Activated CD4-positive, alpha-beta memory T cell treated with anti-CD3 and anti-CD28 coated beads for 36 hours (primary cell): Measurements from ENCODE around the gene STAT1. TPM values are rescaled to one million over a fixed set of nuclear protein-coding genes. Genes with fewer than 3 reads are reported as not detected.

Experiments used
- CTCF ChIA-PET: fragments of 350-600 bp; sonication (Branson Sonifier 250); formaldehyde crosslinking; loops from one replicate; lab custom pipeline; 2021; ENCODE audit warnings: antibody characterized with exemption, inconsistent platforms; lab: Charles Lee
- POLR2A ChIA-PET: fragments of 350-600 bp; sonication (Branson Sonifier 250); formaldehyde crosslinking; loops from one replicate; lab custom pipeline; 2021; ENCODE audit warnings: antibody characterized with exemption; lab: Charles Lee
- DNase-seq: peaks from one replicate; pipeline ENCODE4 v3.0.0-alpha.2; 2020
- H3K27ac Mint-ChIP-seq: one replicate; pipeline ENCODE4 v1.8.0; 2021; ENCODE audit warnings: mixed read lengths
- H3K27me3 Mint-ChIP-seq: one replicate; pipeline ENCODE4 v1.8.0; 2021; ENCODE audit warnings: mixed read lengths
- H3K36me3 Mint-ChIP-seq: one replicate; pipeline ENCODE4 v1.8.0; 2021; ENCODE audit warnings: mixed read lengths
- H3K4me1 Mint-ChIP-seq: one replicate; pipeline ENCODE4 v1.8.0; 2021; ENCODE audit warnings: low read depth, mixed read lengths
- H3K4me3 Mint-ChIP-seq: one replicate; pipeline ENCODE4 v1.8.0; 2021; ENCODE audit warnings: mild to moderate bottlenecking, mixed read lengths
- H3K9me3 Mint-ChIP-seq: one replicate; pipeline ENCODE4 v1.8.0; 2021; ENCODE audit warnings: mixed read lengths
- intact Hi-C: fragments of 100-400 bp; cut with micrococcal nuclease; formaldehyde crosslinking; loops from one replicate; pipeline ENCODE4 v1.15.1; 2023
- total RNA-seq, 2 experiments: library from RNA; stranded (reverse); gene quantifications; one replicate each; pipeline ENCODE4 v1.2.3, GENCODE V29; 2021

Gene STAT1
- total RNA-seq, 2 experiments from 2014 or later: 309 to 314 TPM

DNA sequence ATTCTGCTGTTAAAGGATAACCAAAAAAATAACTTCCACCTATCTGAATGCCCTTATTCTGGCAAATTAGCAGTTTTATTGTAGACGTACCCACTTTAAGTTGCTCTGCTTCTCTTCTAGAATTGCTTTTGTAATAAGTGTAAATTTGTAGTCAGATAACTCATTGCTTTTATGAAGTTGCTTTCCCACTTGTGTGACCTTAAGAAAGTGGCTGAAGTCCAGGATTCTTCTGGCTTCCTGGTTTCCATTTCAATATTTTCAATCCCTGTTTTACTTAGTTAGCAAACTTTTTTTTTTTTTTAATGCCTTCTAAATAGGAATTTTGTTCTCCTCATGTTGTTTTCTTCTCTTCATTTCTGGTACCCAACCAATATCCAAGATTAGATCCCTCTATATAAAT is 73.5 kb downstream of the STAT1 start:
- no peaks in the 10 kb centered on the region for H3K9me3 Mint-ChIP-seq
- intact Hi-C loops: no loop called here

GRCh38 chr2:190938771-190939335 is 75.1 kb downstream of the STAT1 start:
- intact Hi-C loops: no loop called here
- POLR2A ChIA-PET: no interaction called here

More for the DNA sequence above, 73.5 kb downstream of the STAT1 start:
- DNase-seq: no peak
- ChIA-PET CTCF (no interaction called here), POLR2A (no interaction called here)
- H3K4me1 Mint-ChIP-seq: peaks cover 3% of the 10 kb centered on the region
- H3K27me3 Mint-ChIP-seq: no peaks in the 10 kb centered on the region
- H3K36me3 Mint-ChIP-seq: peaks cover 5% of the 10 kb centered on the region
- H3K4me3 Mint-ChIP-seq: no peak overlapping the region
- H3K27ac Mint-ChIP-seq: no peak overlapping the region

DNA sequence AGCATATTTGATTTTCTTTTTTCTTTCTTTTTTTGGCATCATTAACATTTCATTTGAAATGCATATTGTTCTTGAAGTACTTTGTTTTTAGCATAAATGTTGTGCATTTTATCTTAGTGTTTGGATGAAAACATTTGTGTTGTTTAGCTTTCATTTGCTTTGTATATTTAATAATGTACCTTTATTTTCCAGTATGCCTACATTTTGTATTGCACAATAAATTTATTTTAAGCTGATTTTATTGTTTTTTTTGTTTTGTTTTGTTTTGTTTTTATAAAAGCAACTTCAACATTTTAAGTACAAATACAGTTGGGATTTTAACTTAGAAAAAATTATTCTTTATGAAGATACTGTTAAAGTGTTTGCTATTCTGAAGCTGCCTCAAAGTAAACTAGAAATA is 78.9 kb downstream of the STAT1 start:
- Mint-ChIP-seq H3K27me3 (no peaks in the 10 kb centered on the region), H3K4me1 (peaks cover 12% of the 10 kb centered on the region), H3K4me3 (no peak overlapping the region), H3K36me3 (peaks cover 23% of the 10 kb centered on the region), H3K9me3 (no peaks in the 10 kb centered on the region), H3K27ac (no peak overlapping the region)
- ChIA-PET CTCF (no interaction called here), POLR2A (no interaction called here)
- no peak for DNase-seq
- intact Hi-C loops: no loop called here

More at GRCh38 chr2:190938771-190939335, 75.1 kb downstream of the STAT1 start:
- Mint-ChIP-seq H3K36me3 (peaks cover 7% of the 10 kb centered on the region), H3K4me3 (no peak overlapping the region), H3K27ac (no peak overlapping the region), H3K4me1 (peaks cover 5% of the 10 kb centered on the region), H3K9me3 (no peaks in the 10 kb centered on the region), H3K27me3 (no peaks in the 10 kb centered on the region)
- CTCF ChIA-PET: interaction anchor here (0.6 to 1.0 kb wide), 2 partner anchors 53 to 171 kb away, joined by 3 read pairs; no protein-coding TSS in a partner anchor
- no peak for DNase-seq

- CTCF ChIA-PET: interaction anchor here (1.7 kb wide), 1 partner anchor 14 kb away, joined by 6 read pairs; no protein-coding TSS in a partner anchor
- no peaks in the 10 kb centered on the region for H3K9me3 Mint-ChIP-seq
- peaks cover 28% of the 10 kb centered on the region for H3K36me3 Mint-ChIP-seq
- H3K27me3 Mint-ChIP-seq: no peaks in the 10 kb centered on the region
- H3K27ac Mint-ChIP-seq: no peak overlapping the region
- intact Hi-C loops: loop anchor here (2.0 kb wide), 1 partner anchor 21 kb away; no protein-coding TSS in a partner anchor
- peaks cover 14% of the 10 kb centered on the region for H3K4me1 Mint-ChIP-seq
- no peak for DNase-seq
- POLR2A ChIA-PET: no interaction called here
- no peak overlapping the region for H3K4me3 Mint-ChIP-seq
Measured at GRCh38 chr2:190933361-190933760, 80.6 kb downstream of the STAT1 start.

- H3K27me3 Mint-ChIP-seq: no peaks in the 10 kb centered on the region
- peaks cover 14% of the 10 kb centered on the region for H3K4me1 Mint-ChIP-seq
- H3K9me3 Mint-ChIP-seq: no peaks in the 10 kb centered on the region
- intact Hi-C loops: loop anchor here (2.0 kb wide), 1 partner anchor 20 kb away; no protein-coding TSS in a partner anchor
- H3K4me3 Mint-ChIP-seq: no peak overlapping the region
- peaks cover 30% of the 10 kb centered on the region for H3K36me3 Mint-ChIP-seq
- no peak overlapping the region for H3K27ac Mint-ChIP-seq
- DNase-seq: no peak
- ChIA-PET CTCF (interaction anchor here (1.7 kb wide), 1 partner anchor 15 kb away, joined by 6 read pairs; no protein-coding TSS in a partner anchor), POLR2A (no interaction called here)
Measured at GRCh38 chr2:190932514-190932913, 81.5 kb downstream of the STAT1 start.

- intact Hi-C loops: no loop called here
- no peak for DNase-seq
- ChIA-PET POLR2A (no interaction called here), CTCF (no interaction called here)
- Mint-ChIP-seq H3K27me3 (no peaks in the 10 kb centered on the region), H3K4me1 (peaks cover 11% of the 10 kb centered on the region), H3K36me3 (peaks cover 37% of the 10 kb centered on the region), H3K9me3 (no peaks in the 10 kb centered on the region), H3K27ac (no peak overlapping the region), H3K4me3 (no peak overlapping the region)
Measured at GRCh38 chr2:190930411-190930810, 83.6 kb downstream of the STAT1 start.

GRCh38 chr2:190929919-190930318 is 84.1 kb downstream of the STAT1 start:
- ChIA-PET CTCF (no interaction called here), POLR2A (no interaction called here)
- Mint-ChIP-seq H3K4me3 (no peak overlapping the region), H3K9me3 (no peaks in the 10 kb centered on the region), H3K36me3 (peaks cover 40% of the 10 kb centered on the region), H3K4me1 (peaks cover 11% of the 10 kb centered on the region), H3K27ac (no peak overlapping the region), H3K27me3 (no peaks in the 10 kb centered on the region)
- DNase-seq: no peak
- intact Hi-C loops: no loop called here

DNA sequence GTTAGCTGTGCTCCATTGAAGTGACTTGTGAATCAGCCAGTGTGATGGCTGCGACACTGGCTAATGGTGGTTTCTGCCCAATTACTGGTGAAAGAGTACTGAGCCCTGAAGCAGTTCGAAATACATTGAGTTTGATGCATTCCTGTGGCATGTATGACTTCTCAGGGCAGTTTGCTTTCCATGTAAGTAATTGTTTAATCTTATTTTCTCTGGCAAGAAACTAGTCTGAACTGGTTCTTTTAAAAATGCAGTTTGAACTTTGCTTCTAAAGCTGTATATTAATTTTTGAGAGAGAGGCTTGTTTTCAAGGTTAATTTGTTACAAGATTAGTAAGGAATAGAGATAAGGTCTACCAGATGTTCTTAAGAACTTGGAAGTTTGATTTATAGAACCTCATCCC is 86.7 kb downstream of the STAT1 start:
- no peak for DNase-seq
- no peaks in the 10 kb centered on the region for H3K9me3 Mint-ChIP-seq
- CTCF ChIA-PET: no interaction called here
- intact Hi-C loops: no loop called here
- POLR2A ChIA-PET: no interaction called here
- H3K4me1 Mint-ChIP-seq: peaks cover 14% of the 10 kb centered on the region
- H3K27ac Mint-ChIP-seq: no peak overlapping the region
- H3K36me3 Mint-ChIP-seq: peaks cover 50% of the 10 kb centered on the region
- no peak overlapping the region for H3K4me3 Mint-ChIP-seq
- H3K27me3 Mint-ChIP-seq: no peaks in the 10 kb centered on the region

GRCh38 chr2:190922376-190922775 is 91.6 kb downstream of the STAT1 start:
- no peak overlapping the region for H3K4me3 Mint-ChIP-seq
- H3K27me3 Mint-ChIP-seq: no peaks in the 10 kb centered on the region
- intact Hi-C loops: no loop called here
- ChIA-PET CTCF (no interaction called here), POLR2A (interaction anchor here (0.8 kb wide), 1 partner anchor 55 kb away, joined by 3 read pairs; no protein-coding TSS in a partner anchor)
- H3K4me1 Mint-ChIP-seq: peaks cover 27% of the 10 kb centered on the region
- no peak for DNase-seq
- H3K36me3 Mint-ChIP-seq: peaks cover 52% of the 10 kb centered on the region
- H3K27ac Mint-ChIP-seq: no peak overlapping the region
- no peaks in the 10 kb centered on the region for H3K9me3 Mint-ChIP-seq

- Mint-ChIP-seq H3K27me3 (no peaks in the 10 kb centered on the region), H3K9me3 (no peaks in the 10 kb centered on the region), H3K4me1 (peaks cover 37% of the 10 kb centered on the region), H3K4me3 (no peak overlapping the region), H3K27ac (no peak overlapping the region), H3K36me3 (peaks cover 55% of the 10 kb centered on the region)
- POLR2A ChIA-PET: no interaction called here
- intact Hi-C loops: no loop called here
- CTCF ChIA-PET: no interaction called here
- no peak for DNase-seq
Measured at GRCh38 chr2:190920085-190920484, 93.9 kb downstream of the STAT1 start.

Other genes with a start within 250 kb of the STAT1 start
- gene GLS, start 133.3 kb downstream of the STAT1 start, total RNA-seq: 100 to 1,000 TPM; 209 to 210 TPM
- gene STAT4, start 136.8 kb upstream of the STAT1 start, total RNA-seq: 10 to 100 TPM; 52.4 to 52.6 TPM
- 10 to 100 TPM; 13.5 to 15.6 TPM for gene MYO1B, start 231.2 kb upstream of the STAT1 start, total RNA-seq